Spleen (tissue), 11 donors: Measurements from ENCODE around the gene ERBB3. TPM values are rescaled to one million over a fixed set of nuclear protein-coding genes. Genes with fewer than 3 reads are reported as not detected.

Source experiments
- DNase-seq: peaks from one replicate; pipeline ENCODE4 v3.0.0-alpha.2; 2020
- H3K27ac ChIP-seq, 8 donors: fragments of 200-600 bp; sonication (generic) in 7 of 8; 1 replicate in 4 of 8; 2 replicates in 4 of 8; pipeline versions ENCODE4 v1.5.0 to v1.8.0; 2016 to 2021; ENCODE audit warnings: inconsistent platforms in 4 of 8, mild to moderate bottlenecking in 4 of 8, moderate library complexity in 1 of 8
- H3K27me3 ChIP-seq, 7 donors: fragments of 200-600 bp; sonication (generic) in 6 of 7; replicated peaks in 1 of 7; 1 replicate in 4 of 7; 2 replicates in 3 of 7; pipeline versions ENCODE4 v1.5.0 to v1.8.0; 2016 to 2021; ENCODE audit warnings: inconsistent platforms in 3 of 7, mild to moderate bottlenecking in 1 of 7
- H3K36me3 ChIP-seq, 6 donors: fragments of 200-600 bp; sonication (generic) in 5 of 6; 1 replicate in 4 of 6; 2 replicates in 2 of 6; pipeline versions ENCODE4 v1.5.0 to v1.8.0; 2016 to 2021; ENCODE audit warnings: inconsistent platforms in 2 of 6
- H3K4me1 ChIP-seq, 6 donors: fragments of 200-600 bp; sonication (generic) in 5 of 6; 1 replicate in 3 of 6; 2 replicates in 3 of 6; pipeline versions ENCODE4 v1.5.0 to v1.8.0; 2016 to 2021; ENCODE audit warnings: inconsistent platforms in 3 of 6
- H3K4me3 ChIP-seq, 8 donors: fragments of 200-600 bp; sonication (generic) in 7 of 8; 1 replicate in 4 of 8; 2 replicates in 4 of 8; pipeline versions ENCODE4 v1.5.0 to v1.8.0; 2016 to 2021; ENCODE audit warnings: inconsistent platforms in 4 of 8, mild to moderate bottlenecking in 4 of 8, moderate library complexity in 2 of 8
- H3K9me3 ChIP-seq, 8 donors: fragments of 200-600 bp; sonication (generic) in 7 of 8; 1 replicate in 4 of 8; 2 replicates in 4 of 8; pipeline versions ENCODE4 v1.5.0 to v1.8.0; 2016 to 2021; ENCODE audit warnings: inconsistent platforms in 4 of 8
- POLR2A ChIP-seq, 3 donors: fragments of 450-650 bp; IDR thresholded peaks; one replicate each; pipeline ENCODE4 v1.5.1; 2017; ENCODE audit warnings: antibody characterized with exemption in 3 of 3, mild to moderate bottlenecking in 1 of 3
- POLR2AphosphoS5 ChIP-seq, 3 donors: sonication (generic); formaldehyde crosslinking; IDR thresholded peaks; one replicate each; pipeline ENCODE4 v1.5.1; 2017; ENCODE audit warnings: antibody characterized with exemption in 3 of 3
- WGBS, 5 donors: extraction: QIAGEN DNeasy Blood & Tissue Kit in 3 of 5; methylation state at CpG; one replicate each; pipeline versions ENCODE4 v1.1.5 to v1.1.7; 2013 to 2018; 5-methylcytosine and 5-hydroxymethylcytosine counted together
- intact Hi-C: fragments of 100-400 bp; cut with DNase I; formaldehyde crosslinking; loops from one replicate; pipeline ENCODE4 v1.15.0; 2023; ENCODE audit warnings: low total_unique reads
- polyA plus RNA-seq, 3 donors: library from polyadenylated mRNA; stranded (reverse); fragments of 200-250 nt; gene quantifications; one replicate each; pipeline ENCODE4 v1.2.1, GENCODE V29; 2013
- total RNA-seq, 7 donors: library from RNA; depleted of rRNA in 3 of 7; stranded (reverse); fragments of >200 nt in 3 of 7; fragmentation: NEBNext Ultra II Directional in 4 of 7; extraction: Animal tissue kit (Norgen Biotek cat#: 25700) in 4 of 7; gene quantifications; one replicate each; pipeline versions ENCODE4 v1.1.0 to v1.2.1, GENCODE V29; 2016 to 2021
- TF ChIP-seq, protein P1 (sequence below), 11 experiments: fragments of 200-600 bp in 7 of 11; fragments of 450-650 bp in 4 of 11; sonication (generic) in 4 of 11; IDR thresholded peaks in 8 of 11; conservative IDR thresholded peaks in 3 of 11; 1 replicate in 7 of 11; 2 replicates in 4 of 11; pipeline versions ENCODE4 v1.4.0 to v1.8.0; 2016 to 2021; ENCODE audit warnings: antibody characterized with exemption in 11 of 11, inconsistent platforms in 4 of 11, mild to moderate bottlenecking in 1 of 11
- donor health status: healthy with polysubstance abuse.
- donor health status: DM: no; HTN: no; CAD: no; lungs with moderate emphysema.
- donor health status: DM: no; HTN: no; CAD: no.
- donor health status: Bipolar disorder and iron deficiency.
- donor health status: healthy.
- donor health status: DM: no; HTN: no; CAD: no.
- donor health status: DM: yes; HTN: yes; CAD: no.

The ERBB3 gene
- total and polyA plus RNA-seq, 10 donors, result 0.17 to 2.0 (median 0.63) TPM; not detected in 3

DNA sequence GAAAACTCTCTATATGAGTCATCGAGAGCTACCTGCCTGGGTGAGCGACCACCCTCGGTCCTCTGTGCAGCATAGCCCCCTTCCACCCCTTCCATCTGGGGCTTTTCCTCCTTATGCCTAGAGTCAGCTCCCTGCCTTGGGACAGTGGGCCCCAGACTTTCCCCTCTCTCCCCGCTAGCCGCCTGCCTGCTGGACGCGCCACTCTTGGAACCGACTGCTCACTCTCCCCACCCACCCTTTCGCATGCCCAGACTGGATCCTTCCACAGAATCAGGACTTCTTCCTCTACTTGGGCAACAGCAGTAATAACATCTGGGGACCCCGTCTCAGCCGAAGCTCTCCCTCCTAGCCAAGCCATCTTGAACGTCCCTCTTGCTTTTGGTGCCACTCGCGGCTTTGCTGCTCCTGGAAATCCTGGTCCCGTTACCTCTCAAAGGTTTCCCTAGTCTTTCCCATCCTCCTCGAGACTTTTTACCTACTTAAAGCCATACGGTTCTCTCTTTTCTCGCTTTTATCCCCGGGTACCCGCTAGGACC is 48.8 kb downstream of the ERBB3 start:
- peak; percentile 85 for DNase-seq
- H3K9me3 ChIP-seq, result no peaks in the 10 kb centered on the region
- no peaks in the 10 kb centered on the region for H3K27me3 ChIP-seq
- H3K4me3 ChIP-seq, result peak overlapping the region; percentile 50 to 94 (median 79)
- H3K4me1 ChIP-seq, result peaks cover 37 to 85% (median 61%) of the 10 kb centered on the region in 6 donors
- TF ChIP-seq POLR2A (IDR thresholded peaks at IDR 0.05) (no peak), POLR2AphosphoS5 (IDR thresholded peaks at IDR 0.05) (no peak)
- TF ChIP-seq, protein P1, sequence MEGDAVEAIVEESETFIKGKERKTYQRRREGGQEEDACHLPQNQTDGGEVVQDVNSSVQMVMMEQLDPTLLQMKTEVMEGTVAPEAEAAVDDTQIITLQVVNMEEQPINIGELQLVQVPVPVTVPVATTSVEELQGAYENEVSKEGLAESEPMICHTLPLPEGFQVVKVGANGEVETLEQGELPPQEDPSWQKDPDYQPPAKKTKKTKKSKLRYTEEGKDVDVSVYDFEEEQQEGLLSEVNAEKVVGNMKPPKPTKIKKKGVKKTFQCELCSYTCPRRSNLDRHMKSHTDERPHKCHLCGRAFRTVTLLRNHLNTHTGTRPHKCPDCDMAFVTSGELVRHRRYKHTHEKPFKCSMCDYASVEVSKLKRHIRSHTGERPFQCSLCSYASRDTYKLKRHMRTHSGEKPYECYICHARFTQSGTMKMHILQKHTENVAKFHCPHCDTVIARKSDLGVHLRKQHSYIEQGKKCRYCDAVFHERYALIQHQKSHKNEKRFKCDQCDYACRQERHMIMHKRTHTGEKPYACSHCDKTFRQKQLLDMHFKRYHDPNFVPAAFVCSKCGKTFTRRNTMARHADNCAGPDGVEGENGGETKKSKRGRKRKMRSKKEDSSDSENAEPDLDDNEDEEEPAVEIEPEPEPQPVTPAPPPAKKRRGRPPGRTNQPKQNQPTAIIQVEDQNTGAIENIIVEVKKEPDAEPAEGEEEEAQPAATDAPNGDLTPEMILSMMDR (IDR thresholded peaks at IDR 0.05 in 8 of 11, conservative IDR thresholded peaks at IDR 0.05 in 3 of 11), result no peak
- H3K36me3 ChIP-seq, result peaks cover 0 to 40% (median 34%) of the 10 kb centered on the region in 6 donors
- peak overlapping the region; percentile 82 to 94 (median 90) for H3K27ac ChIP-seq
- 0 to 1% (median 0%) methylated on average over 20 of the region's 20 CpGs for WGBS, 5 donors
- intact Hi-C loops, result no loop called here

DNA sequence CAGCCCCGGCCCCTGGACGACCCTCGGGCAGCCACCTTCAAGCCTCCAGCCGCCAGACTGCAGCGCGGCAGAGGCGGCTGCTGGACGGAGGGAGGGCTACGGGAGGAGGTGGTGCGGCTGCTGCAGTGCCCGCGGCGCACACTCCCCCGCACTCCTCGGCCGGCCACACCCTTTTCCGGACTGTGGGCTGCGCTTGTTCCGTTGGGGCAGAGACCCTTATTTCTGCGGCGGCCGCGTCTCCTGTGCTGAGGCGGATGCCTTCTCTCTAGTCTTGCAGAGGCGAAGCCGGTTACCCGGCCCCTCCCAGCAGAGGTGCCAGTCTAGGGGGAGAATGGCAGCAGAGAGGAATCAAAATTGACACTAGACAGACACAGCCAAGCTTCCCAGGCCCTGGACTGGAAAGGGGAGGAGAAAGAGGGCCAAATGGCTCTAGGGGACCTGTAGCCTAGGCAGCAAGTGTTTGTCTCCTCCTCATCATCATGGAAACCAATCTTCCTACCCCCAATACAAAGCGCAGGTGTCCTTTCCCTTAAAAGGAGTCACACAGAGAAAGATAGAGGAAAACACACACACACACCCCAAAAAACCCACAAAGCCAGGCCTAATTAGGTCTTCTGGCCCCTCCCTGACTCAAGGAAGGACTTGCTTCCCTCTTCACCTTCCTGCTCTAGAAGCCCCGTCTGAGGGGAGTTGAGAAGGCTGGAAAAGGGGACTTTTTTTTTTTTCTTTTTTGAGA is 49.4 kb downstream of the ERBB3 start:
- DNase-seq, result peak; percentile 96
- peaks cover 0 to 43% (median 41%) of the 10 kb centered on the region in 6 donors for H3K36me3 ChIP-seq
- 0 to 1% (median 0%) methylated on average over 24 to 29 of the region's 29 CpGs for WGBS, 5 donors
- TF ChIP-seq, protein P1 (IDR thresholded peaks at IDR 0.05 in 8 of 11, conservative IDR thresholded peaks at IDR 0.05 in 3 of 11), result peak in 1 of 11 experiments; percentile 17
- TF ChIP-seq POLR2AphosphoS5 (IDR thresholded peaks at IDR 0.05), result peak; percentile 88 to 94 (median 93)
- TF ChIP-seq POLR2A (IDR thresholded peaks at IDR 0.05), result peak; percentile 13 to 62 (median 30)
- peak overlapping the region; percentile 50 to 94 (median 79) for H3K4me3 ChIP-seq
- no peaks in the 10 kb centered on the region for H3K9me3 ChIP-seq
- H3K4me1 ChIP-seq, result peaks cover 37 to 79% (median 58%) of the 10 kb centered on the region in 6 donors
- no peaks in the 10 kb centered on the region for H3K27me3 ChIP-seq
- intact Hi-C loops, result no loop called here
- H3K27ac ChIP-seq, result peak overlapping the region; percentile 82 to 94 (median 90)

DNA sequence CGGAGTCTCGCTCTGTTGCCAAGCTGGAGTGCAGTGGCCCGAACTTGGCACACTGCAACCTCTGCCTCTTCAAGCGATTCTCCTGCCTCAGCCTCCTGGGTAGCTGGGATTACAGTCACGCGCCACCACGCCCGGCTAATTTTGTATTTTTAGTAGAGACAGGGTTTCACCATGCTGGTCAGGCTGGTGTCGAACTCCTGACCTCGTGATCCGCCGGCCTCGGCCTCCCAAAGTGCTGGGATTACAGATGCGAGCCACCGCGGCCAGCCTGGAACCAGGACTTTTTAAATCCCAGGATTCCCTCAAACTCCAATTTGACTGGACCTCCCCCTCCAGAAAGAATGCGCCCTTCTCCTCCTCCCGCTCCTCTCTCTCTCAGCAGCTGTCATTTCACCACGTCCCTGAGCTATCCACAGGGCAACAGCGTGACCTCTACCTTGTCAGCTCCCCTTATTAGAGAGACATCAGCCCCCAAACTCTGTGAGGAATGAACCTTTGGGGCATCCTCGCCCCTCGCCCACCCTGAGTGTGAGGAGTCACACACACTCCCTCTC is 50.1 kb downstream of the ERBB3 start:
- TF ChIP-seq, protein P1 (IDR thresholded peaks at IDR 0.05 in 8 of 11, conservative IDR thresholded peaks at IDR 0.05 in 3 of 11), result no peak
- Histone ChIP-seq H3K4me1 (peaks cover 37 to 72% (median 52%) of the 10 kb centered on the region in 6 donors), H3K9me3 (no peaks in the 10 kb centered on the region), H3K4me3 (peak overlapping the region; percentile 50 to 94 (median 79)), H3K36me3 (peaks cover 3 to 50% (median 47%) of the 10 kb centered on the region in 6 donors), H3K27me3 (no peaks in the 10 kb centered on the region), H3K27ac (peak overlapping the region; percentile 82 to 94 (median 90))
- no peak for DNase-seq
- 56 to 68% (median 64%) methylated on average over 21 to 22 of the region's 22 CpGs for WGBS, 5 donors
- intact Hi-C loops, result no loop called here

DNA sequence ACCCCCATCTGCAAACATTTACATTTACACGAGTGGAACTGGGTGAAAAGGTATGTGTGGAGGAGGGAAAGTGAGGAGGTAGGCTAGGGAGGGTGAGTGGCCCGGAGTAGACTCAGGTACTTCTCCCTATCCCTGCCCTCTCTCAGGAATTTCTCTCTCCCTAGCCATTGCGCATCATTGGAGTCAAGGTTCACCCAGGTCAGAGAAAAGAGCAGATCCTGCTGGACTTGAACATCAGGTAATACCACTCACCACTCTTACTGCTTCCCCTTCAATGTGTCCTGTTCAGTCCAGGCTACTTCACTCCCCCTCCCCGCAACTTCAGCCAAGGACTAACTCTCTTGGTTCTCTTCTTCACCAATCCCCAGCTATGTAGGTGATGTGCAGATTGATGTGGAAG is 50.9 kb downstream of the ERBB3 start:
- Histone ChIP-seq H3K4me3 (peak overlapping the region in 1 of 8 donors; percentile 83), H3K27me3 (no peaks in the 10 kb centered on the region), H3K36me3 (peaks cover 3 to 58% (median 54%) of the 10 kb centered on the region in 6 donors), H3K27ac (peak overlapping the region in 6 of 8 donors; percentile 7 to 94 (median 91)), H3K9me3 (no peaks in the 10 kb centered on the region), H3K4me1 (peaks cover 30 to 64% (median 43%) of the 10 kb centered on the region in 6 donors)
- 93 to 98% (median 96%) methylated on average over 4 of the region's 4 CpGs for WGBS, 5 donors
- TF ChIP-seq, protein P1 (IDR thresholded peaks at IDR 0.05 in 8 of 11, conservative IDR thresholded peaks at IDR 0.05 in 3 of 11), result no peak
- TF ChIP-seq POLR2A (IDR thresholded peaks at IDR 0.05) (no peak), POLR2AphosphoS5 (IDR thresholded peaks at IDR 0.05) (no peak)
- intact Hi-C loops, result no loop called here
- no peak for DNase-seq
